K562 (cell line): ENCODE data around the gene PRDX2. TPM values are rescaled to one million over a fixed set of nuclear protein-coding genes. Genes with fewer than 3 reads are reported as not detected.

Source experiments
- ATF7 ChIP-seq: fragments of 450-650 bp; IDR thresholded peaks from 2 replicates; pipeline ENCODE4 v1.7.1; 2014; ENCODE audit warnings: mild to moderate bottlenecking, moderate library complexity
- CXXC5 ChIP-seq: fragments of 250-450 bp; sonication (Bioruptor Pico); IDR thresholded peaks from 2 replicates; pipeline ENCODE4 v1.8.0; 2022; ENCODE audit warnings: inconsistent platforms, mild to moderate bottlenecking, moderate library complexity
- E2F8 ChIP-seq: fragments of 450-650 bp; IDR thresholded peaks from 2 replicates; pipeline ENCODE4 v1.7.1; 2018; ENCODE audit warnings: mild to moderate bottlenecking, low read depth; ENCODE audit not compliant: partially characterized antibody
- FOXJ2 ChIP-seq: fragments of 200-800 bp; sonication (Bioruptor generic); IDR thresholded peaks from 2 replicates; pipeline ENCODE4 v1.6.1; 2016; ENCODE audit warnings: missing genetic modification characterization, missing compliant biosample characterization
- GMEB1 ChIP-seq: fragments of 250-450 bp; sonication (Bioruptor Pico); IDR thresholded peaks from 2 replicates; pipeline ENCODE4 v1.4.0; 2020; ENCODE audit warnings: mild to moderate bottlenecking
- HDAC8 ChIP-seq: fragments of 450-650 bp; IDR thresholded peaks from 2 replicates; pipeline ENCODE4 v1.6.1; 2016; ENCODE audit warnings: mild to moderate bottlenecking, missing genetic modification characterization, moderate library complexity, missing compliant biosample characterization
- JUN ChIP-seq, 2 experiments: sonication (generic) in 1 of 2; formaldehyde crosslinking in 1 of 2; IDR thresholded peaks; 2 replicates each; pipeline versions ENCODE4 v1.6.1 to v1.8.0; 2012 to 2022; ENCODE audit warnings: borderline replicate concordance in 2 of 2, mild to moderate bottlenecking in 2 of 2, improper control_type of control experiment in 1 of 2, low read depth in 1 of 2, low read length in 1 of 2, missing genetic modification reagents in 1 of 2
- KAT7 ChIP-seq: sonication (generic); formaldehyde crosslinking; IDR thresholded peaks from 2 replicates; pipeline ENCODE4 v1.8.0; 2022; ENCODE audit warnings: missing genetic modification reagents, mild to moderate bottlenecking, borderline replicate concordance
- KAT8 ChIP-seq: fragments of 450-650 bp; IDR thresholded peaks from 2 replicates; pipeline ENCODE4 v1.6.1; 2016; ENCODE audit warnings: low read depth, mild to moderate bottlenecking
- MXI1 ChIP-seq: IDR thresholded peaks from 2 replicates; pipeline ENCODE4 v1.6.1; 2011; ENCODE audit warnings: low read depth, mild to moderate bottlenecking, improper control_type of control experiment, low read length
- NFE2L1 ChIP-seq: fragments of 450-650 bp; IDR thresholded peaks from 2 replicates; pipeline ENCODE4 v1.6.1; 2016; ENCODE audit warnings: missing genetic modification characterization, low read depth, mild to moderate bottlenecking, missing compliant biosample characterization, moderate library complexity, borderline replicate concordance
- RB1 ChIP-seq: fragments of 450-650 bp; IDR thresholded peaks from 2 replicates; pipeline ENCODE4 v1.6.1; 2017; ENCODE audit warnings: low read depth, mild to moderate bottlenecking
- SIX5 ChIP-seq, 2 experiments: IDR thresholded peaks; 2 replicates each; pipeline ENCODE4 v1.6.1; 2011; ENCODE audit warnings: low read length in 2 of 2, borderline replicate concordance in 1 of 2, low read depth in 1 of 2, mild to moderate bottlenecking in 1 of 2, moderate library complexity in 1 of 2; ENCODE audit not compliant: insufficient read depth in 1 of 2
- SMAD4 ChIP-seq: fragments of 250-450 bp; sonication (Bioruptor Pico); conservative IDR thresholded peaks from 2 replicates; pipeline ENCODE4 v1.8.0; 2021; ENCODE audit warnings: inconsistent platforms, mild to moderate bottlenecking, moderate library complexity
- SMARCC2 ChIP-seq: fragments of 450-650 bp; IDR thresholded peaks from 2 replicates; pipeline ENCODE4 v1.6.1; 2017; ENCODE audit warnings: antibody characterized with exemption, moderate library complexity, mild to moderate bottlenecking, low read depth
- SP1 ChIP-seq: sonication (generic); formaldehyde crosslinking; IDR thresholded peaks from 2 replicates; pipeline ENCODE4 v1.8.1; 2022; ENCODE audit warnings: mild to moderate bottlenecking, missing genetic modification reagents
- STAG1 ChIP-seq: sonication (generic); formaldehyde crosslinking; IDR thresholded peaks from 2 replicates; pipeline ENCODE4 v1.5.0; 2020; ENCODE audit warnings: missing genetic modification reagents, borderline replicate concordance
- ZC3H11A ChIP-seq: IDR thresholded peaks from 2 replicates; pipeline ENCODE4 v1.6.1; 2012; ENCODE audit warnings: low read depth, low read length, improper control_type of control experiment
- ZFX ChIP-seq: sonication (generic); formaldehyde crosslinking; IDR thresholded peaks from 2 replicates; pipeline ENCODE4 v1.8.0; 2022; ENCODE audit warnings: mild to moderate bottlenecking, missing genetic modification reagents, moderate library complexity
- ZNF311 ChIP-seq: fragments of 250-450 bp; sonication (Bioruptor Pico); IDR thresholded peaks from 2 replicates; pipeline ENCODE4 v1.4.0; 2020; ENCODE audit warnings: mild to moderate bottlenecking, moderate library complexity
- ZNF696 ChIP-seq: fragments of 250-450 bp; sonication (Bioruptor Pico); conservative IDR thresholded peaks from 2 replicates; pipeline ENCODE4 v1.4.0; 2020; ENCODE audit warnings: mild to moderate bottlenecking, moderate library complexity
- polyA plus RNA-seq, 8 experiments: library from polyadenylated mRNA; depleted of rRNA in 4 of 8; stranded (reverse) in 5 of 8; unstranded in 3 of 8; fragments of >200 nt; fragmentation: Nextera tagmentation in 2 of 8; fragmentation: Illumina TruSeq in 1 of 8; extraction: Ambion mirVana in 2 of 8; extraction: Trizol in 1 of 8; gene quantifications; 2 replicates each; pipeline versions ENCODE4 v1.2.1 to v1.2.3, GENCODE V29; 2011 to 2014; ENCODE audit warnings: inconsistent platforms in 1 of 8, missing spikeins in 1 of 8
- total RNA-seq, 7 experiments: library from RNA; depleted of rRNA in 6 of 7; stranded (reverse); fragments of >200 nt in 6 of 7; fragmentation: Illumina TruSeq in 2 of 7; extraction: Trizol in 2 of 7; gene quantifications; 2 replicates each; pipeline versions ENCODE4 v1.2.1 to v1.2.3, GENCODE V29; 2011 to 2021; ENCODE audit warnings: low replicate concordance in 1 of 7
- TF ChIP-seq, protein P1 (sequence below): sonication (generic); formaldehyde crosslinking; IDR thresholded peaks from 2 replicates; pipeline ENCODE4 v1.4.0; 2020; ENCODE audit warnings: mild to moderate bottlenecking, missing genetic modification reagents

PRDX2 gene
- total and polyA plus RNA-seq, 9 of the 15 experiments (the other 6 are each of a cell fraction or from before 2014, with no cell fraction given) = 206 to 1,183 (median 415) TPM

GRCh38 chr19:12789904-12790619 lies 11.5 kb downstream of the PRDX2 start (continued):
- TF ChIP-seq SIX5 (IDR thresholded peaks at IDR 0.05; ENCODE audit: borderline replicate concordance in 1 of 2, insufficient read depth in 1 of 2, low read depth in 1 of 2, low read length in 2 of 2) (peak in 1 of 2 experiments; percentile 48; a peak in 2 of 4 replicates), ZNF311 (CRISPR knock-in tag) (no peak), CXXC5 (CRISPR knock-in tag) (peak; percentile 96), KAT7 (CRISPR knock-in tag) (peak; percentile 58; the same call in 1 of the 2 replicates), ZNF696 (CRISPR knock-in tag) (no peak), STAG1 (CRISPR knock-in tag) (no peak), ATF7 (peak; percentile 99), SP1 (CRISPR knock-in tag) (peak; percentile 87), MXI1 (peak; percentile 92), GMEB1 (CRISPR knock-in tag) (peak; percentile 44; the same call in 1 of the 2 replicates), HDAC8 (tag) (no peak), FOXJ2 (tag) (peak; percentile 71; the same call in 1 of the 2 replicates), RB1 (peak; percentile 96), SMAD4 (CRISPR knock-in tag) (peak; percentile 79), NFE2L1 (tag) (no peak), KAT8 (no peak), E2F8 (peak; percentile 85), JUN (IDR thresholded peaks at IDR 0.05; ENCODE audit: borderline replicate concordance, low read depth, low read length) (no peak), JUN (CRISPR knock-in tag; IDR thresholded peaks at IDR 0.05; ENCODE audit: borderline replicate concordance) (no peak), SMARCC2 (no peak), ZFX (CRISPR knock-in tag) (peak; percentile 44), ZC3H11A (no peak)
- TF ChIP-seq, protein P1, sequence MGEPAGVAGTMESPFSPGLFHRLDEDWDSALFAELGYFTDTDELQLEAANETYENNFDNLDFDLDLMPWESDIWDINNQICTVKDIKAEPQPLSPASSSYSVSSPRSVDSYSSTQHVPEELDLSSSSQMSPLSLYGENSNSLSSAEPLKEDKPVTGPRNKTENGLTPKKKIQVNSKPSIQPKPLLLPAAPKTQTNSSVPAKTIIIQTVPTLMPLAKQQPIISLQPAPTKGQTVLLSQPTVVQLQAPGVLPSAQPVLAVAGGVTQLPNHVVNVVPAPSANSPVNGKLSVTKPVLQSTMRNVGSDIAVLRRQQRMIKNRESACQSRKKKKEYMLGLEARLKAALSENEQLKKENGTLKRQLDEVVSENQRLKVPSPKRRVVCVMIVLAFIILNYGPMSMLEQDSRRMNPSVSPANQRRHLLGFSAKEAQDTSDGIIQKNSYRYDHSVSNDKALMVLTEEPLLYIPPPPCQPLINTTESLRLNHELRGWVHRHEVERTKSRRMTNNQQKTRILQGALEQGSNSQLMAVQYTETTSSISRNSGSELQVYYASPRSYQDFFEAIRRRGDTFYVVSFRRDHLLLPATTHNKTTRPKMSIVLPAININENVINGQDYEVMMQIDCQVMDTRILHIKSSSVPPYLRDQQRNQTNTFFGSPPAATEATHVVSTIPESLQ (CRISPR knock-in tag) = peak; percentile 66; the same call in 1 of the 2 replicates
